Activated CD4-positive, alpha-beta T cell treated with anti-CD3 and anti-CD28 coated beads, Interleukin-2, amount 50 U/mL, for 1 hour (primary cell): ENCODE measurements around the gene PIGL.
"Not testable (repeated sequence)": the region's sequence is repeated elsewhere in the genome, so short reads cannot be mapped to it uniquely, and the experiment has no call there.

Experiments
- DNase-seq: peaks from one replicate; pipeline ENCODE4 v3.0.0-alpha.2; 2020

The PIGL gene

GRCh38 chr17:16277163-16277562 is 60.2 kb downstream of the PIGL start:
- DNase-seq, result no peak

DNA sequence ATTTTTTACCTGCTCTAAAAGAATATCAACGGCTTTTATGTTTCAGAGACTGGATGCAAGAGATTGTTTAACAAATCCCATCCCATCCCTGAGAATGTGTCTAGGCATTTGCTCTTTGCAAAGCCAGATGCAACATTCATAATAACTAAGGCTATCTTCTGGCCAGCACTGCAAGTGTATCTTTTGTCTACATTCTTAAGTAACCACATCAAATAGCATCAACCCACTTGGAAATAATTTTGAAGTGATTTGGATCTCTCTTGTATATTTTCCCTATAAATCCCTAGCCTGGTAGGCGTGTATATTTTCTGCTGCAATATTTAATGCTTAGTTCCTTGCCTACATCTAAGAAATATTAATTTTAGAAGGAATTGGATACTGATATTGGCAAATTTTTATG is 64.3 kb downstream of the PIGL start:
- DNase-seq, result no peak

GRCh38 chr17:16282522-16282921 is 65.5 kb downstream of the PIGL start:
- no peak for DNase-seq

GRCh38 chr17:16283705-16284104 is 66.7 kb downstream of the PIGL start:
- no peak for DNase-seq

- DNase-seq, result no peak
Observed at GRCh38 chr17:16285646-16286008, 68.6 kb downstream of the PIGL start.

DNA sequence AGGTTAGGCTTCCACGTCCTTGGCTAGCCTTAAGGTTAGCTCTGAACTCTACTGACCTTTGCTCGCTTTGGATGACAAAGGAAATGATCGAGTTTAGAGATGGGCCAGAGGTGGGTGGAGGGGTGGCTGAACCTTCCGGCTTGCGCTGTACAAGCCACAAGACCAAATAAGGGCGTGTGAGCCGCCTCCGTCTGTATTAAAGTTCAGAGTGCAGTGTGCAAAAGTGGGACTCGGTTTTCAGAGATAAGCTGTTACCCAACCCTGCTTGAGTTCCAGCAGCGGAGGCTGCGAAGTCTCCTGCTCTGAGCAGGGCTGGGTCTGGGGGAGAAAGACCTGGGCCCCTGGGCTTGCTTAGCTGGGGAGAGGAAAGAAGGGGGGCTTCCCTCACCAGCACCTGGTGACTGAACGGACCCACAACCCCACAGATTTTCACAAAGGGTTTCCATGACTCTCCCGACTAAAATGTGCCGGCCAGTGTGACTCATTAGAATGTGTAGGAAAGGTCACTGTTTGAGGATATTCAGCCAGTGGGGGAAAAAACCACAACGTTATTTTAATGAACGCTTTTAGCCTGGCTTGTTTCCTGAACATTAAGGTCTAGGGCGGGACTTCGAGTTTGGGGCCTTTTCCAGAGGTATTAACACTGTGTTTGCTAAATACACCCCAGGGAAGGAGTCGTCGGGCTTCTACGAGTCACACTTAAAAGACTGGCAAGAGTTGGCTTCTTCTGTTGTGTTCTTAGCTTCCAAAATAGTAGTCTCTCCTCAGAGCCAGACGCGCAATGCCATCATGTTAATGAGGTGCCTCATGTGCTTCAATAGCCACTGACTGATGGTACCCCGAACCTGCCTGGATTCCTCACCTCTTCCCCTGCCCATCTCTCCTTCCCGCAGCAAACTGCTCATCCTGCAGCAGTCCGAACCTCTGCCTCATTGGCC is 69.3 kb downstream of the PIGL start:
- DNase-seq, result peak; percentile 68

DNA sequence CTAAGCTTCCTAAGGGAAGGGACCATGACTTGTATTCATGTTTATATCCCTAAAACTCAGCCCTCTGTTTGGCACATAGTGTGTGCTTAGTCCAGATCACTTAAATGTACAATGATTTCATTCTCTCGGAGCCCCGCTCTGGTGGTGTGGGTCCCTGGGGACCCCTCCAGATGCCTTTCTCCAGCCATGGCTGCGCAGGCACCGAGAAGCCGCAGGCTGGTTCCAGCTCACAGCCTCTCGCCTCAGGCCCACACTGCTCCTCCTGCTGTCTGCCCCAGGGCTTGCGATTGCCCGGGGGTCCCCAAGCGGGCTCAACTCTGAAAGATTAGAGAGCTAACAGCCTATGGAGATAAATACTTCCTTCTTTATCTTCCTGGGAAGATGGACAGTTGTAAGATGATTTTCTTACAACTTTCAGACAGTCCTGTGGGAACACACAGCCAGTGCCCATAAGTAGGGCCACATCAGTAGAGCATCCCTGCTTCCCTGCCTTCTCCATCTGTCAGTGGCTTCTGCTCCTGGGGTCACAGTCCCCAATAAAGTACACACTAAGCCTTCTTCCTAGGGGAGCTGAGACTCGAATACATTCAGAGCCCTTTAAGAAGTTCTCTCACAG is 70.0 kb downstream of the PIGL start:
- DNase-seq, result no peak

DNA sequence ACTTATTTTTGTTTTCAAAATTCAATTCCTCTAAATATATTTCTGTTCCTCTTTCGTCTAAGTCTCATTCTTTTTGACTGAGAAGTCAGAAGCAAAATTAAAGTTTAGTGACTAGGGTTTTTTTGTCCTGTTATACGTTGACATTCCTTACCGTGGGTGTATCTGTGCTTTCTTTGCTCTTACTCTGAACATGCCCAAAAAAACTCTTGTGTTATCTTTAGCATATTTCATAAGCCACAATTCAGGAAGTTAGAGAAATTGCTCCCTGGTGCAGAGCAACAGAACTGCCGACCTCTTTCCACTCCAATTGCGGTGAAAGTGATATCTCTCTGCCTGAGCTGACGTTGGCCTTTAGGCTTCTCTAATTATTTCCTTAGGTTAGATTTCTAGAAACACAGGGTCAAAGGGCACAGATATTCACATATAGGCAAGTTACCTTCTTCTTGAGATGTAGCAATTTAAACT is 70.6 kb downstream of the PIGL start:
- peak; percentile 8 for DNase-seq

GRCh38 chr17:16288860-16289571 is 72.0 kb downstream of the PIGL start:
- no peak for DNase-seq

- DNase-seq, result no peak
Observed at GRCh38 chr17:16293931-16294330, 76.9 kb downstream of the PIGL start.

GRCh38 chr17:16294560-16294959 is 77.5 kb downstream of the PIGL start:
- DNase-seq, result no peak

DNA sequence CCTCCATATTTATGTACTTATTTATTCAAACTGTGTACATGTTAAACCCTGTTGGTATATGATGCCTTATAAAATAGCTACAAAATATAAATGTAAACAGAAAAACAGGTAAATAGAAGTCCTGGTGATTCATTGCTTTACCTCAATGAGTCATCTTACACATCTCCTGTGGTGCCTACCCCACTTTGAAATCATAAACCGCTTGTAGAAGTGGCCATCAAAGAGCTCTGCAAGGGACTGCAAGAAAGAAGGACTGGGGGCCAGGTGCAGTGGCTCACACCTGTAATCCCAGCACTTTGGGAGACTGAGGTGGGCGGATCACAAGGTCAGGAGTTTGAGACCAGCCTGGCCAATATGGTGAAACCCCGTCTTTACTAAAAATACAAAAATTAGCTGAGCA is 79.1 kb downstream of the PIGL start:
- not testable (repeated sequence) for DNase-seq

- no peak for DNase-seq
Observed at GRCh38 chr17:16297367-16298139, 80.5 kb downstream of the PIGL start.

DNA sequence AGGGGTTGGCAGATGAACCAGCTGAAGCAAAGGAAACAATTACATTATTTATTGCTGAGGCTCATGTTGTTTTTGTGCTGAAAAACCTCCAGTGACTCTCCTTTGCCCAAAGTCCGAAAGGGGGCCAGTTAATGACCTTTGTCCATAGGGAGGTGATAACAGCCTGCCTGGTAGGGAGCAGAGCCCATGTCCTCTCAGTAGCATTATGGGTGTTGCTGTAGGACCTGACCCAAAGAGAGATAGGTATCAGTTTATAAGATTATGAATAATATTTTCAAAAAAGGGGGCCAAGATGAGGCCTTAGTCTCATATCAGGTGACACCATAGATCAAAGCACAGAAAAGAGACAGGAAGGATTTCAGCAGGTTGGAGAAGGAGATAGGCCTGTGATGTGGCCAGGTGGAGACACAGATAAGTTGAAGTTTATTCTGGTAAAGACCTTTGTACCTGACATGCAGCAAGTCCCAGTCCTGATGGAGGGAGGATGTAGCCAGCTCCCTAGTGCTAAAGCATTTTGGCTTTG is 81.2 kb downstream of the PIGL start:
- DNase-seq, result no peak

DNA sequence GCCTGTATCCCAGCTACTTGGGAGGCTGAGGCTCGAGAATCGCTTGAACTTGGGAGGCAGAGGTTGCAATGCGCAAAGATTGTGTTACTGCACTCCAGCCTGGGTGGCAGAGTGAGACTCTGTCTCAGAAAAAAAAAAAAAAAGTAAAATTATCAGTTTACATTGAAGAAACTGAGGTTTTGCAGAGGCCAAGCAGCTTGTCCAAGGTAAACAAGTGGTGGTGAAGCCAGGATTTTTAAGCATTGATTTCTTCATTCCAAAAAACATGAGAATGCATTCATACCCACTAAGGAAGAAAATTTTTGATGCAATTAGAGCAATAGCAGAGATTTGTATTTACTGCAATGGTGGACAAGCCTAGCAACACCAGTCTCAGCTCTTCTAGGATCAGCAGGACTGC is 83.5 kb downstream of the PIGL start:
- DNase-seq, result no peak

GRCh38 chr17:16301963-16302855 is 85.2 kb downstream of the PIGL start:
- DNase-seq, result no peak

- DNase-seq, result no peak
Observed at GRCh38 chr17:16302856-16303255, 85.8 kb downstream of the PIGL start.

DNA sequence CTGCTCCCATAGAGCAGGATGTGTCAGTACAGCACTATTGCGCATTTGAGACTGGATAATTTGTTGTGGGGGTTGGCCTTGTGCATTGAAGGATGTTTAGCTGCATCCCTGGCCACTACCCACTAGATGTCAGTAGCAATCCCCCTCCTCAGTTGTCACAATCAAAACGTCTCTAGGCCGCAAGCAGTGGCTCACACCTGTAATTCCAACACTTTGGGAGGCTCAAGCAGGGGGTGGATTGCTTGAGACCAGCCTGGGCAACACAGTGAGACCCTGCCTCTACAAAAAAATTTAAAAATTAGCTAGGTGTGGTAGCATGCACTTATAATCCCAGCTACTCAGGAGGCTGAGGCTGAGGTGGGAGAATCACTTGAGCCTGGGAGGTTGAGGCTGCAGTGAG is 87.8 kb downstream of the PIGL start:
- no peak for DNase-seq

- no peak for DNase-seq
Observed at GRCh38 chr17:16306211-16306610, 89.2 kb downstream of the PIGL start.

DNA sequence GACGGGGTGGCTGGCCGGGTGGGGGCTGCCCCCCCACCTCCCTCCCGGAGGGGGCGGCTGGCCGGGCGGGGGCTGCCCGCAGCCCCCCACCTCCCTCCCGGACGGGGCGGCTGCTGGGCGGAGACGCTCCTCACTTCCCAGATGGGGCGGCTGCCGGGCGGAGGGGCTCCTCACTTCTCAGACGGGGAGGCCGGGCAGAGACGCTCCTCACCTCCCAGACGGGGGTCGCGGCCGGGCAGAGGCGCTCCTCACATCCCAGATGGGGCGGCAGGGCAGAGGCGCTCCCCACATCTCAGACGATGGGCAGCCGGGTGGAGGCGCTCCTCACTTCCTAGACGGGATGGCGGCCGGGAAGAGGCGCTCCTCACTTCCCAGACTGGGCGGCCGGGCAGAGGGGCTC is 95.1 kb downstream of the PIGL start:
- DNase-seq, result not testable (repeated sequence)
